GM18907 (cell line): ENCODE results near the gene TMEM30B.
"Not testable (repeated sequence)": the region's sequence is repeated elsewhere in the genome, so short reads cannot be mapped to it uniquely, and the experiment has no call there.

ENCODE experiments used
- ATAC-seq: cut with Tn5 transposase; IDR thresholded peaks from one replicate; pipeline ENCODE4 v1.9.1; 2021; ENCODE audit warnings: mild to moderate bottlenecking, moderate library complexity; ENCODE audit not compliant: unreplicated experiment

The TMEM30B gene, protein sequence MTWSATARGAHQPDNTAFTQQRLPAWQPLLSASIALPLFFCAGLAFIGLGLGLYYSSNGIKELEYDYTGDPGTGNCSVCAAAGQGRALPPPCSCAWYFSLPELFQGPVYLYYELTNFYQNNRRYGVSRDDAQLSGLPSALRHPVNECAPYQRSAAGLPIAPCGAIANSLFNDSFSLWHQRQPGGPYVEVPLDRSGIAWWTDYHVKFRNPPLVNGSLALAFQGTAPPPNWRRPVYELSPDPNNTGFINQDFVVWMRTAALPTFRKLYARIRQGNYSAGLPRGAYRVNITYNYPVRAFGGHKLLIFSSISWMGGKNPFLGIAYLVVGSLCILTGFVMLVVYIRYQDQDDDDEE

GRCh38 chr14:61281186-61281947 lies at the start of gene TMEM30B:
Gene TMEM30B, minus strand, starts transcription at chr14:61281338. Its CDS starts 191 bp downstream, at chr14:61281147.
- ATAC-seq: no peak

DNA sequence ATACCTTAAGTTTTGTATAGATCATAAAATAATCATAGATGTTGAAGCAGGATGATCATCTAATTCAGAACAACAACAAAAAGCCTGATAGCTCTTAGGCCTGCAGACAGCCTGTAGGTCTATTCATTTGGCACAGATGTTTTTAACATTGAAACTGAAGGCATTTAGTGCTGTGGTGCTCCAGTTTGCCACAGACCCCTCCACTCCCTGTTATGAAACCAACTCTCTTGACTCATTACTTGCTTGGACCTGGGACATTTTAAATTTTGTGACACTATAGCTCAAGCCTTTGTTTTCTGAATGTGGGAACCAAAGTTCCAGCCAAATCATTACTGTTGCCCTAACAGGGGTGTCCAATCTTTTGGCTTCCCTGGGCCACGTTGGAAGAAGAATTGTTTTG lies 49.4 kb upstream of the TMEM30B start:
- ATAC-seq: no peak

DNA sequence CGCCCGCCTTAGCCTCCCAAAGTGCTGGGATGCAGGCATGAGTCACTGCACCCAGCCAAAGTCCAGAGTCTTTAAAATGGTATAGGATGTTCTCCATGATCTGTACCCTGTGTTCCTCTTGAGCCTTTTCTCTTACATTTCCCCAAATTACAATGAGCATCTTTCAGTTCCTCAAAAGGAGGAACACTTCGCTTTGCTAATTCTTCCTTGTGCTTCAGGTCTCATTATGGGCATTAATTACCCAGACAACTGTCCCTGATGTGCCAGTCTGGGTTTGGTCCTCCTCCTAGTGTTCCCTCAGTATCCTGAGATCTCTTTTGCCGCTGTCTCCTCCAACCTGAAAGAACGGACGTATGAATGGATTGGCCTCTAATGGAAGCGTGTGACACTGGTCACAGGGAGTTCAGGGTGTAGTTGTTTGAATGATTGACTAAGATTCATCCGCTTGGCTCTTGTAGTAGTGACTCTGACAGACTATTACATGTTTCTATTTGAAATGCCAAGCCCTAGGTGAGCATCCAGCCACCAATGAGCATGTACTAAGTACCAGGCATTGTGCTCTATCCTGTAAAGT lies 48.4 kb upstream of the TMEM30B start:
- no peak for ATAC-seq

- no peak for ATAC-seq
These were observed 47.6 kb upstream of the TMEM30B start for GRCh38 chr14:61328626-61329262.

DNA sequence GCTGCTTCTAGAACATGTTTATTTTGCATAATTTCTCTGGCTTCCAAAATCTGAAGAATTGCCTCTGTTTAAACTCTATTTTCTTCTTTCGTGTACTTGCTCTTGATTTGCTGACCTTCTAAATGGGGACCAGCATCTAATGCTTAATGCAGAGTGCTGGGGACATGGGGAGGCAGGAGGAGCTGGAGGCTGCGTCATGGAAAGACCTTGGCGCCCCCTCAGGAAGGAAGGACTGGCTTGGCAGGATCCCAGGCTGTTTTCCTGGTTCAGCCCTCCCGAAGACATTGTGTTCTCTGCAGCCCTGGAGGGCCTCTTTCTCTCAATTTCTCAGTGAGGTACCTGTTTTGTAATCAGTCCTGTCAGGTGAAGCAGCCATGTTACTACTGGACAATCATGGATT lies 45.7 kb upstream of the TMEM30B start:
- ATAC-seq: no peak

DNA sequence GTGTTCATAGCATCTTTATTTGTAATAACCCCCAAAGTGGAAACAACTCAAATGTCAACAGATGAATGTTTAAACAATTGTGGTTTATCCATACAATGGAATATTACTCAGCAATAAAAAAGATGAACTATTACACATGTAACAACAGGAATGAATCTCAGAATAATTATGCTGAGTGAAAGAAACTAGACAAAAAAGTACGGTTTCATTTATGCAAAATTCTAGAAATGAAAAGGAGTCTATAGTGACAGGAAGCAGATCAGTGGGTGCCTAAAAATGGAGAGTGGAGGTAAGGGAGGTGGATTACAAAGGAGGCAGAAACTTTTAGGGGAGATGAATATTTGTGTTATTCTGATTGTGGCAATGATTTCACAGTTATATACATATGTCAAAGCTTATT lies 45.0 kb upstream of the TMEM30B start:
- ATAC-seq: no peak

DNA sequence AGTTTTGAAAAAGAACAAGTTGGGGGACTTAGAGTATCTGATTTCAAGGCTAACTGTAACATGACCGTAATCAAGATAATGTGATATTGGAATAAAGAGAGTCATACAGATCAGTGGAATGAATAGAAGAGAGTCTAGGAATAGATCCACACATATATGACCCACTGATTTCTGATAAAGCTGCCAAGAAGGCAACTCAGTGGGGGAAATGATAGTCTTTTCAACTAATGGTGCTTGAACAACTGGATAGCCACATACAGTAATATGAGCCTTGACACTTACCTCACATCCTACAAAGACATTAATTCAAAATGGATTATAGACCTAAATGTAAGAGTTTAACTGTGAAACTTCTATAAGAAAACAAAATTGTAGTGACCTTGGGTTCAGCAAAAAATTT lies 44.0 kb upstream of the TMEM30B start:
- ATAC-seq: no peak

DNA sequence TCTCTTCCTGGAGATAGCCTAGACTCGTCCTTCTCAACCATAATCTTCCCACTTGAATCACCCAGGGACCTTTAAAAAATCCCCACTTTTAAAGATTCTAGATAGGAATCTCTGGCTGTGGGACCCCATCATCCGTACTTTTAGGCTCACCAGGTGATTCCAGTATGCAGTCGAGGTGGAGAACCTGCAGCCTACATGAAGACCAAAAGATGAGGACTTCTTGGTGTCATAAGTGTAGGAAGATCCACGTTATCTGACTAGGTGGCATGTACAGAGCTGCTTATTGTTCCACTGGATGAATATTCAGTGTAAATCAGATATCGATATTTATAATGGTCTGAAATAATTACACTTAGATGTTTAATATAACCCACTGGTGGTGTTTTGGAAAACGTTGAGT lies 42.8 kb upstream of the TMEM30B start:
- ATAC-seq: no peak

DNA sequence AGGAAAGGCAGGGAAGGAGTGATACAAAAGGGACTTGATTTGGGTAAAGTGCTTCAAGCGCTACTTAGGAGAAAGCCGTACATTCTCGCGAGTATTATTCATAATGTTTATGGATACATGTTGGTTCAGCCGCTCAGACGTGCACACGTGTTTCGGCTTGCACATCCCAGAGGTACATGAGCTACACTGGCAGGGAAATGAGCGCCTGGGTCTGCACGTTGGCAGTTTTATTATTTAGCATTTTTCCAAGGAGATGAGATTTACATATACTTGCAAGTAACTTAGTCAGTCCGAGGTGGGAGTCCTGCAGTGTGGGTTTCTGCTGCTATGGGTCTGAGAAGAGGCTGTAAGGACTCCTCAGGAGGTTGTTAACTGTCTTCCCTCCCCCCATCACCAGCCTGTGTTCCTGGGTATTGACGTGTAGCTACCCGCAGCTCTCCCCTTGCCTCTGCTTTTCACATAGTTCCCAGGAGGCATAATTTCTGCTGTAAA lies 41.7 kb upstream of the TMEM30B start:
- ATAC-seq: no peak

GRCh38 chr14:61322011-61322798 lies 41.1 kb upstream of the TMEM30B start:
- ATAC-seq: no peak

DNA sequence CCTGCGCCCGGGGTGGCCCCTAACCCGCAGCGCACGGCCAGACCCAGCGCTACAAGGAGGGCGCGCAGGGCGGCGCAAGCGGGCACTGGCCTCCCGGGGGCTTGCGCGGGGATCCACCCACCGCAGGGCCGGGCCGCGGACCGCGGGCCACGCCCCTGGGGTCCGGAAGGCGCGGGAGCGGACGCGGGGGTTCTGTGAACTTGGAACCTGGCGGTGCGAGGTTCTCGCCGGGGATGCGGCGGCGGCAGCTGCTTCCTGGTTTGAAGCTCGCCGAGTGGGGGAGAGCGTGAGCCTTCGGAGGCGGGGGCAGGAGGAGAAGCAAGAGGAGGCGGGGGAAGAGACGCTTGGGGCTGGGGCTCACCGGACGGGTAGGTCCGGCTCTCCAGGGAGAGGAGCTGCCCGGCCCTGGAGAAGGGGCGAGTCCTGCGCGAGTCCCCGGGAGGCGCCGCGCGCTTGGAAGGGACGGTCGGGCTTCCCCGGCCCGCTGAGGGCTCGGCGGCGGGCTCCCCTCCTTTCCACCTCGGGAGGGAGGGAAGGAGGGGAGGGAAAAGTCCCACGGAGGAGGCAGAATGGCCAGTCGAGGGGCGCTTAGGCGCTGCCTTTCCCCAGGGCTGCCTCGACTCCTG lies 40.4 kb upstream of the TMEM30B start, which contains the start of gene PRKCH:
Gene PRKCH (plus strand): TSS at position 195 of the 626 bp plus-strand sequence. CDS start 523 bp downstream, outside the sequence.
- ATAC-seq: peak; percentile 66

DNA sequence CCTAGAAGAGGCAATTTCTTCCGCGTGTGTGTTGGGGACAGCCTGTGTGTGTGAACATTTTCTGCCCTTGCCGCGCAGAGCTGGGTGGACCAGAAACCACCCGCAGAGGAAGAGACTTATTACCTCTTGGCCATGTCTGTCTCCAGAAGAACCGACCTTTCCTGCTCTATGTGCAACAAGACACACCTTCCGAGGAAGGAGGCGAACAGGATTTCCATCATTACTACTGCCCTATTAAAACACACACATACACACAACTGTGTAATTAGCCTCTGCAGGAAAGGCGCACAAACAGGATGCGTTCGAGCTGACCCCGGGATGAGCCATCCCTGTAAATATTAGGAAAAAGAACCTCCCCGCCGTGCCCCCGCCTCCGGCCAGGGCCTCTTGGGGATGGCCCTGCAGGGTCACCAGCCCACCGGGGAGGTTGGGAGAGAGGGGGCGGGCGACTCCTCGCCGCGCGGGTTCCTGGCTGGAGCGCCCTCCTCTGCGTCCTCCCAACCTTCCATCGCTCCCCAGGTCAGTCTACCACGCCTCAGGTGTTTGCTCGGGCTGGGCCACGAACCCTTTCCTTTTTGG lies 39.8 kb upstream of the TMEM30B start:
- ATAC-seq: no peak

DNA sequence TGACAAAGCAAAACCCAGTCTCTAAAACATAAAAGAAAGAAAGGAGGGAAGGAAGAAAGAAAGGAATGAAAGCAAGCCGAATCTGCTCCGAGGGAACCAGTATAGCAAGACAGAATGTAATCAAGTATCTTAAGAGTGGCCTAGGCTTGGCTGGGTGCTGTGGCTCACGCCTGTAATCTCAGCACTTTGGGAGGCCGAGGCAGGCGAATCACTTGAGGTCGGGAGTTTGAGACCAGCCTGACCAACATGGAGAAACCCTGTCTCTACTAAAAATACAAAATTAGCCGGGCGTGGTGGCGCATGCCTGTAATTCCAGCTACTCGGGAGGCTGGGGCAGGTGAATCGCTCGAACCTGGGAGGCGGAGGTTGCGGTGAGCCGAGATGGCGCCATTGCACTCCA lies 39.0 kb upstream of the TMEM30B start:
- not testable (repeated sequence) for ATAC-seq

- no peak for ATAC-seq
These were observed 38.6 kb upstream of the TMEM30B start for GRCh38 chr14:61319706-61320105.

GRCh38 chr14:61319086-61319485 lies 37.9 kb upstream of the TMEM30B start:
- ATAC-seq: no peak

GRCh38 chr14:61315313-61315712 lies 34.2 kb upstream of the TMEM30B start:
- ATAC-seq: no peak

- not testable (repeated sequence) for ATAC-seq
These were observed 27.6 kb upstream of the TMEM30B start for GRCh38 chr14:61308701-61309100.

GRCh38 chr14:61308198-61308597 lies 27.1 kb upstream of the TMEM30B start:
- no peak for ATAC-seq

DNA sequence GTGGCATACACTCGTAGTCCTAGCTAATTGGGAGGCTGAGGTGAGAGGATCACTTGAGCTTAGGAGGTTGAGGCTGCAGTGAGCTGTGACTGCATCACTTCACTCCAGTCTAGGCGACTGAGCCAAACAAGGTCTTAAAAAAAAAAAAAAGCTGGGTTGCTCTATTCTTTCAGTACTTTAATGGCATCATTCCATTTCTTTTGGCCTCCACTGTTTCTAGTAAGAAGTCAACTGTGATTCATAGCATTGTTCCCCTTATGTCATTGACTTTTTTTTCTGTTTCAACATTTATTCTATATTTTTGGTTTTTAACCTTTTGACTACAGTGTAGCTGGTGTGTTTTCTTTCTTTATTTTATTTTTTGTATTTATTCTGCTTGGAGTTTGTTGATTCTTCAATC lies 23.6 kb upstream of the TMEM30B start:
- no peak for ATAC-seq

GRCh38 chr14:61300754-61301153 lies 19.6 kb upstream of the TMEM30B start:
- ATAC-seq: no peak
